HUES6 (cell line): ENCODE data around the gene TRAF6.
A peak's percentile ranks its signal among the peaks of the same experiment; 100 is the strongest.

Experiments used
- H3K27ac ChIP-seq: 2 replicates; pipeline ENCODE4 v1.7.0; 2013; ENCODE audit warnings: low read depth, mild to moderate bottlenecking, low read length, inconsistent platforms
- H3K27me3 ChIP-seq: 2 replicates; pipeline ENCODE4 v1.6.1; 2013; ENCODE audit warnings: low read length; ENCODE audit not compliant: control insufficient read depth, insufficient read depth
- H3K36me3 ChIP-seq: 2 replicates; pipeline ENCODE4 v1.6.1; 2013; ENCODE audit warnings: low read length; ENCODE audit not compliant: control insufficient read depth, insufficient read depth
- H3K4me1 ChIP-seq: 2 replicates; pipeline ENCODE4 v1.6.1; 2013; ENCODE audit warnings: low read length; ENCODE audit not compliant: control insufficient read depth, insufficient read depth
- H3K4me3 ChIP-seq: 2 replicates; pipeline ENCODE4 v1.5.1; 2013; ENCODE audit warnings: low read depth, low read length
- H3K9ac ChIP-seq: one replicate; pipeline ENCODE4 v1.6.1; 2013; ENCODE audit warnings: mild to moderate bottlenecking, low read length
- H3K9me3 ChIP-seq: 2 replicates; pipeline ENCODE4 v1.6.1; 2013; ENCODE audit warnings: low read depth, low read length; ENCODE audit not compliant: control insufficient read depth, insufficient read depth

TRAF6 gene

GRCh38 chr11:36458129-36458915 lies 51.8 kb downstream of the TRAF6 start:
- Histone ChIP-seq H3K4me3 (no peak overlapping the region), H3K36me3 (no peaks in the 10 kb centered on the region; the same call in 1 of the 2 replicates), H3K27me3 (no peaks in the 10 kb centered on the region), H3K9me3 (no peaks in the 10 kb centered on the region), H3K9ac (no peak overlapping the region), H3K4me1 (peaks cover 31% of the 10 kb centered on the region), H3K27ac (no peak overlapping the region)

- Histone ChIP-seq H3K27me3 (no peaks in the 10 kb centered on the region), H3K9me3 (no peaks in the 10 kb centered on the region), H3K36me3 (peaks cover 4% of the 10 kb centered on the region), H3K9ac (peak overlapping the region; percentile 18), H3K4me1 (peaks cover 31% of the 10 kb centered on the region), H3K27ac (no peak overlapping the region), H3K4me3 (no peak overlapping the region)
Observed at GRCh38 chr11:36456156-36456555, 53.9 kb downstream of the TRAF6 start.

GRCh38 chr11:36455658-36456111 lies 54.4 kb downstream of the TRAF6 start:
- Histone ChIP-seq H3K27me3 (no peaks in the 10 kb centered on the region), H3K27ac (no peak overlapping the region), H3K4me1 (peaks cover 31% of the 10 kb centered on the region), H3K4me3 (no peak overlapping the region), H3K36me3 (peaks cover 6% of the 10 kb centered on the region), H3K9ac (peak overlapping the region; percentile 18), H3K9me3 (no peaks in the 10 kb centered on the region)

GRCh38 chr11:36454941-36455631 lies 55.0 kb downstream of the TRAF6 start:
- Histone ChIP-seq H3K36me3 (peaks cover 6% of the 10 kb centered on the region), H3K4me1 (peaks cover 27% of the 10 kb centered on the region), H3K27ac (0 out of 2 replicates have a peak overlapping the region, but pooled peaks have one; percentile 56), H3K4me3 (no peak overlapping the region), H3K27me3 (no peaks in the 10 kb centered on the region), H3K9me3 (no peaks in the 10 kb centered on the region), H3K9ac (peak overlapping the region; percentile 29)

- Histone ChIP-seq H3K9ac (no peak overlapping the region), H3K9me3 (no peaks in the 10 kb centered on the region), H3K4me1 (peaks cover 27% of the 10 kb centered on the region), H3K4me3 (no peak overlapping the region), H3K27me3 (no peaks in the 10 kb centered on the region), H3K27ac (0 out of 2 replicates have a peak overlapping the region, but pooled peaks have one; percentile 56), H3K36me3 (peaks cover 6% of the 10 kb centered on the region)
Observed at GRCh38 chr11:36454551-36454940, 55.5 kb downstream of the TRAF6 start.

- Histone ChIP-seq H3K4me3 (no peak overlapping the region), H3K4me1 (peaks cover 27% of the 10 kb centered on the region), H3K27me3 (no peaks in the 10 kb centered on the region), H3K9me3 (no peaks in the 10 kb centered on the region), H3K9ac (peak overlapping the region; percentile 36), H3K36me3 (peaks cover 6% of the 10 kb centered on the region), H3K27ac (no peak overlapping the region)
Observed at GRCh38 chr11:36453678-36454077, 56.4 kb downstream of the TRAF6 start.

- peaks cover 6% of the 10 kb centered on the region for H3K36me3 ChIP-seq
- H3K4me1 ChIP-seq, result peaks cover 27% of the 10 kb centered on the region
- no peaks in the 10 kb centered on the region for H3K27me3 ChIP-seq
- no peak overlapping the region for H3K9ac ChIP-seq
- H3K9me3 ChIP-seq, result no peaks in the 10 kb centered on the region
- no peak overlapping the region for H3K27ac ChIP-seq
- no peak overlapping the region for H3K4me3 ChIP-seq
Observed at GRCh38 chr11:36452961-36453360, 57.1 kb downstream of the TRAF6 start.

- Histone ChIP-seq H3K27ac (no peak overlapping the region), H3K4me3 (no peak overlapping the region), H3K4me1 (peaks cover 27% of the 10 kb centered on the region), H3K27me3 (no peaks in the 10 kb centered on the region), H3K36me3 (peaks cover 6% of the 10 kb centered on the region), H3K9me3 (no peaks in the 10 kb centered on the region), H3K9ac (no peak overlapping the region)
Observed at GRCh38 chr11:36452236-36452940, 57.7 kb downstream of the TRAF6 start.

- Histone ChIP-seq H3K9me3 (no peaks in the 10 kb centered on the region), H3K9ac (no peak overlapping the region), H3K27me3 (no peaks in the 10 kb centered on the region), H3K36me3 (peaks cover 6% of the 10 kb centered on the region), H3K4me1 (peaks cover 27% of the 10 kb centered on the region), H3K27ac (no peak overlapping the region), H3K4me3 (no peak overlapping the region)
Observed at GRCh38 chr11:36451681-36452080, 58.4 kb downstream of the TRAF6 start.

- H3K27me3 ChIP-seq, result no peaks in the 10 kb centered on the region
- H3K4me1 ChIP-seq, result peaks cover 23% of the 10 kb centered on the region
- H3K9ac ChIP-seq, result no peak overlapping the region
- no peaks in the 10 kb centered on the region for H3K9me3 ChIP-seq
- no peak overlapping the region for H3K27ac ChIP-seq
- H3K4me3 ChIP-seq, result no peak overlapping the region
- H3K36me3 ChIP-seq, result peaks cover 6% of the 10 kb centered on the region
Observed at GRCh38 chr11:36451045-36451444, 59.0 kb downstream of the TRAF6 start.
